HepG2 (cell line): ENCODE results near the gene DPP3. TPM values are rescaled to one million over a fixed set of nuclear protein-coding genes. Genes with fewer than 3 reads are reported as not detected.

Source experiments
- ATF3 ChIP-seq: sonication (generic); formaldehyde crosslinking; IDR thresholded peaks from 2 replicates; pipeline ENCODE4 v1.4.0; 2020; ENCODE audit warnings: missing genetic modification reagents
- ATF6 ChIP-seq: sonication (generic); formaldehyde crosslinking; conservative IDR thresholded peaks from 2 replicates; pipeline ENCODE4 v1.4.0; 2020; ENCODE audit warnings: missing genetic modification reagents
- CHCHD3 ChIP-seq: sonication (generic); formaldehyde crosslinking; IDR thresholded peaks from 2 replicates; pipeline ENCODE4 v1.8.0; 2022; ENCODE audit warnings: mild to moderate bottlenecking, missing genetic modification reagents, moderate library complexity
- EEA1 ChIP-seq: sonication (generic); formaldehyde crosslinking; IDR thresholded peaks from 2 replicates; pipeline ENCODE4 v1.5.1; 2020; ENCODE audit warnings: mild to moderate bottlenecking, missing genetic modification reagents, borderline replicate concordance
- HES4 ChIP-seq: sonication (generic); formaldehyde crosslinking; IDR thresholded peaks from 2 replicates; pipeline ENCODE4 v1.9.0; 2021; ENCODE audit warnings: mild to moderate bottlenecking, missing genetic modification reagents, borderline replicate concordance
- HNRNPH1 ChIP-seq: fragments of 200-400 bp; formaldehyde crosslinking; optimal IDR thresholded peaks from 2 replicates; pipeline ENCODE3; 2017; ENCODE audit warnings: mild to moderate bottlenecking, low read depth, low read length
- HOXA7 ChIP-seq: sonication (generic); formaldehyde crosslinking; IDR thresholded peaks from 2 replicates; pipeline ENCODE4 v1.8.1; 2022; ENCODE audit warnings: mild to moderate bottlenecking, missing genetic modification reagents, moderate library complexity
- ISL2 ChIP-seq: sonication (generic); formaldehyde crosslinking; IDR thresholded peaks from 2 replicates; pipeline ENCODE4 v1.5.0; 2020; ENCODE audit warnings: missing genetic modification reagents
- KDM4B ChIP-seq: sonication (generic); formaldehyde crosslinking; IDR thresholded peaks from 2 replicates; pipeline ENCODE4 v1.4.0; 2020; ENCODE audit warnings: missing genetic modification reagents
- MED1 ChIP-seq: sonication (generic); formaldehyde crosslinking; IDR thresholded peaks from 2 replicates; pipeline ENCODE4 v1.4.0; 2020; ENCODE audit warnings: missing genetic modification reagents
- MEIS2 ChIP-seq: sonication (generic); formaldehyde crosslinking; IDR thresholded peaks from 2 replicates; pipeline ENCODE4 v1.9.0; 2021; ENCODE audit warnings: mild to moderate bottlenecking, missing genetic modification reagents
- NCOA5 ChIP-seq: sonication (generic); formaldehyde crosslinking; IDR thresholded peaks from 2 replicates; pipeline ENCODE4 v1.4.0; 2020; ENCODE audit warnings: missing genetic modification reagents
- RNF219 ChIP-seq: sonication (generic); formaldehyde crosslinking; IDR thresholded peaks from 2 replicates; pipeline ENCODE4 v1.5.0; 2020; ENCODE audit warnings: mild to moderate bottlenecking, missing genetic modification reagents
- SMYD3 ChIP-seq: sonication (generic); formaldehyde crosslinking; IDR thresholded peaks from 2 replicates; pipeline ENCODE4 v1.8.1; 2023; ENCODE audit warnings: mild to moderate bottlenecking, missing genetic modification reagents
- SNAPC2 ChIP-seq: sonication (generic); formaldehyde crosslinking; IDR thresholded peaks from 2 replicates; pipeline ENCODE4 v1.8.1; 2022; ENCODE audit warnings: mild to moderate bottlenecking, missing genetic modification reagents
- SNRNP70 ChIP-seq: fragments of 200-400 bp; formaldehyde crosslinking; IDR thresholded peaks from 2 replicates; pipeline ENCODE4 v1.6.1; 2017; ENCODE audit warnings: mild to moderate bottlenecking, low read depth, low read length, moderate library complexity
- SSRP1 ChIP-seq: IDR thresholded peaks from 2 replicates; pipeline ENCODE4 v1.6.1; 2016; ENCODE audit warnings: control low read depth
- ZFAT ChIP-seq: sonication (generic); formaldehyde crosslinking; conservative IDR thresholded peaks from 2 replicates; pipeline ENCODE4 v1.8.1; 2023; ENCODE audit warnings: missing genetic modification reagents, inconsistent platforms
- ZNF235 ChIP-seq: sonication (generic); formaldehyde crosslinking; IDR thresholded peaks from 2 replicates; pipeline ENCODE4 v1.8.1; 2023; ENCODE audit warnings: mild to moderate bottlenecking, missing genetic modification reagents, borderline replicate concordance
- ZNF510 ChIP-seq: sonication (generic); formaldehyde crosslinking; IDR thresholded peaks from 2 replicates; pipeline ENCODE4 v1.4.0; 2020; ENCODE audit warnings: low read depth, mild to moderate bottlenecking, missing genetic modification reagents
- ZNF773 ChIP-seq: sonication (generic); formaldehyde crosslinking; IDR thresholded peaks from 2 replicates; pipeline ENCODE4 v1.4.0; 2020; ENCODE audit warnings: missing genetic modification reagents, borderline replicate concordance
- polyA plus RNA-seq, 8 experiments: library from polyadenylated mRNA; depleted of rRNA in 3 of 8; stranded (reverse) in 7 of 8; unstranded in 1 of 8; fragments of >200 nt; fragmentation: Illumina TruSeq in 4 of 8; extraction: Trizol in 4 of 8; gene quantifications; 2 replicates each; pipeline versions ENCODE4 v1.2.1 to v1.2.3, GENCODE V29; 2011 to 2016; ENCODE audit warnings: low read depth in 4 of 8, missing spikeins in 1 of 8, mixed read lengths in 1 of 8; ENCODE audit not compliant: insufficient read depth in 1 of 8
- total RNA-seq, 5 experiments: library from RNA; depleted of rRNA; stranded (reverse); fragments of >200 nt; fragmentation: Illumina TruSeq; extraction: Trizol; gene quantifications; 2 replicates each; pipeline ENCODE4 v1.2.3, GENCODE V29; 2016; ENCODE audit warnings: low read depth in 1 of 5
- TF ChIP-seq, protein P1 (sequence below): sonication (generic); formaldehyde crosslinking; IDR thresholded peaks from 2 replicates; pipeline ENCODE4 v1.8.0; 2022; ENCODE audit warnings: missing genetic modification reagents, low read depth, mild to moderate bottlenecking, borderline replicate concordance
- TF ChIP-seq, protein P2 (sequence below): sonication (generic); formaldehyde crosslinking; IDR thresholded peaks from 2 replicates; pipeline ENCODE4 v1.4.0; 2020; ENCODE audit warnings: missing genetic modification reagents

Gene DPP3
- total and polyA plus RNA-seq, 2 of the 13 experiments (the other 11 are each of a cell fraction or from before 2014, with no cell fraction given), result 38.4 to 59.8 TPM

GRCh38 chr11:66480117-66480938, at the start of gene DPP3 (continued):
- TF ChIP-seq HES4 (CRISPR knock-in tag), result no peak
- no peak for TF ChIP-seq RNF219 (CRISPR knock-in tag)
- TF ChIP-seq SNAPC2, result no peak
- TF ChIP-seq HNRNPH1, result no peak
- no peak; the same call in 1 of the 2 replicates for TF ChIP-seq ISL2
- no peak for TF ChIP-seq ATF6 (CRISPR knock-in tag)
- TF ChIP-seq ZNF773 (CRISPR knock-in tag), result no peak
- TF ChIP-seq EEA1, result no peak
- no peak; the same call in none of the 2 replicates for TF ChIP-seq MED1
- TF ChIP-seq, protein P1, sequence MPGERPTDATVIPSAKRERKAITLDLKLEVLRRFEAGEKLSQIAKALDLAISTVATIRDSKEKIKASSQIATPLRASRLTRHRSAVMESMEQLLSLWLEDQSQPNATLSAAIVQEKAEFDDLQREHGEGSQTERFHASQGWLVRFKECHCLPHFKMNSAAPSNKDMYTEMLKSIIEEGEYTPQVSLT (CRISPR knock-in tag), result no peak
- TF ChIP-seq SSRP1, result no peak
- no peak for TF ChIP-seq HOXA7 (CRISPR knock-in tag)
- TF ChIP-seq ZNF510 (CRISPR knock-in tag), result peak; percentile 54; the same call in 1 of the 2 replicates
- no peak for TF ChIP-seq CHCHD3 (CRISPR knock-in tag)
- no peak; the same call in 1 of the 2 replicates for TF ChIP-seq ZFAT
- peak; percentile 68; the same call in 1 of the 2 replicates for TF ChIP-seq SMYD3 (CRISPR knock-in tag)
- no peak for TF ChIP-seq SNRNP70
- TF ChIP-seq, protein P2, sequence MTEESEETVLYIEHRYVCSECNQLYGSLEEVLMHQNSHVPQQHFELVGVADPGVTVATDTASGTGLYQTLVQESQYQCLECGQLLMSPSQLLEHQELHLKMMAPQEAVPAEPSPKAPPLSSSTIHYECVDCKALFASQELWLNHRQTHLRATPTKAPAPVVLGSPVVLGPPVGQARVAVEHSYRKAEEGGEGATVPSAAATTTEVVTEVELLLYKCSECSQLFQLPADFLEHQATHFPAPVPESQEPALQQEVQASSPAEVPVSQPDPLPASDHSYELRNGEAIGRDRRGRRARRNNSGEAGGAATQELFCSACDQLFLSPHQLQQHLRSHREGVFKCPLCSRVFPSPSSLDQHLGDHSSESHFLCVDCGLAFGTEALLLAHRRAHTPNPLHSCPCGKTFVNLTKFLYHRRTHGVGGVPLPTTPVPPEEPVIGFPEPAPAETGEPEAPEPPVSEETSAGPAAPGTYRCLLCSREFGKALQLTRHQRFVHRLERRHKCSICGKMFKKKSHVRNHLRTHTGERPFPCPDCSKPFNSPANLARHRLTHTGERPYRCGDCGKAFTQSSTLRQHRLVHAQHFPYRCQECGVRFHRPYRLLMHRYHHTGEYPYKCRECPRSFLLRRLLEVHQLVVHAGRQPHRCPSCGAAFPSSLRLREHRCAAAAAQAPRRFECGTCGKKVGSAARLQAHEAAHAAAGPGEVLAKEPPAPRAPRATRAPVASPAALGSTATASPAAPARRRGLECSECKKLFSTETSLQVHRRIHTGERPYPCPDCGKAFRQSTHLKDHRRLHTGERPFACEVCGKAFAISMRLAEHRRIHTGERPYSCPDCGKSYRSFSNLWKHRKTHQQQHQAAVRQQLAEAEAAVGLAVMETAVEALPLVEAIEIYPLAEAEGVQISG, result peak; percentile 51
- no peak; the same call in 1 of the 2 replicates for TF ChIP-seq ATF3 (CRISPR knock-in tag)
- TF ChIP-seq ZNF235, result no peak; the same call in 1 of the 2 replicates
- TF ChIP-seq MEIS2 (CRISPR knock-in tag), result peak; percentile 39; the same call in 1 of the 2 replicates
- TF ChIP-seq NCOA5 (CRISPR knock-in tag), result no peak
- TF ChIP-seq KDM4B, result no peak
